Erythroblast (primary cell): ENCODE data around the gene TIMM13.

Source experiments
- DNase-seq, 2 experiments: peaks; one replicate each; lab custom pipeline; 2025; lab: John Stamatoyannopoulos, UW
- GATA1 ChIP-seq: IDR thresholded peaks from 2 replicates; pipeline ENCODE4 v1.6.1; 2011; ENCODE audit warnings: low read depth, mild to moderate bottlenecking, control low read depth, low read length, moderate library complexity
- POLR2A ChIP-seq: IDR thresholded peaks from 2 replicates; pipeline ENCODE4 v1.6.1; 2011; ENCODE audit warnings: mild to moderate bottlenecking, low read length

TIMM13 gene

DNA sequence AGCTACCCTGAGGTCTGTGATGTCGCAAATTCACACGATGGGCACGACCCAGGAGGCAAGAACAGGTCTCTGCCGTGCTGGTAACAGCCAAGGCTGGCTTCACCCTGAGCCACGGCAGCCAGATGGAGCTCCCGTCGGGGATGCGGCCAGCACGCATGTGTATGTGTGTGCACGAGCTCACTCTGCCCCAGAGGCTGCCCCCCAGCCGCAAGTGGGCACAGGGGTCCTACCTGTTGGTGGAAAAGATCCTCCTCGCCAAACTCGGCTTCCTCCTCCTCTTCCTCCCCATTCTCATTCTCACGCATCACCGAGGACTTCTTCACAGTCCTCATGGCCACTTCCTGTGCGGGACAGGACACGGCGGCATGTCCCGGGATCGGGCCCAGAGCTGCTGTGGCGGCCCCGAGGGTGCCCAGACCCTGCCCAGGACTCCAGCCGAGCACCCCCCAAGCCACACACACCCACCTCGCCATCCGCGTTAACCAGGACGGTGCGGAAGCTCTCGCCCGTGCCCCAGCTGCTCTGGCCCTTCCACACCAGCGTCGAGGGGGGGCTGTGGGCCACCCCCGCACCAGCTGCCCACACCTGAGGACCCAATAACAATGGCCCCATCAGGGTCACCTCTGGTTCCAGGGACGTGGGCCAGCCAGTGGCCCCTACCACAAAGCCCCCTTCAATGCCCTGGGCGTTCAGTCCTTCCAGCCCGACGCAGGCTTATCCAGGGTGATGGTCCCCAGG is 4.1 kb upstream of the TIMM13 start:
- TF ChIP-seq GATA1 (no peak), POLR2A (no peak)
- DNase-seq: no peak

DNA sequence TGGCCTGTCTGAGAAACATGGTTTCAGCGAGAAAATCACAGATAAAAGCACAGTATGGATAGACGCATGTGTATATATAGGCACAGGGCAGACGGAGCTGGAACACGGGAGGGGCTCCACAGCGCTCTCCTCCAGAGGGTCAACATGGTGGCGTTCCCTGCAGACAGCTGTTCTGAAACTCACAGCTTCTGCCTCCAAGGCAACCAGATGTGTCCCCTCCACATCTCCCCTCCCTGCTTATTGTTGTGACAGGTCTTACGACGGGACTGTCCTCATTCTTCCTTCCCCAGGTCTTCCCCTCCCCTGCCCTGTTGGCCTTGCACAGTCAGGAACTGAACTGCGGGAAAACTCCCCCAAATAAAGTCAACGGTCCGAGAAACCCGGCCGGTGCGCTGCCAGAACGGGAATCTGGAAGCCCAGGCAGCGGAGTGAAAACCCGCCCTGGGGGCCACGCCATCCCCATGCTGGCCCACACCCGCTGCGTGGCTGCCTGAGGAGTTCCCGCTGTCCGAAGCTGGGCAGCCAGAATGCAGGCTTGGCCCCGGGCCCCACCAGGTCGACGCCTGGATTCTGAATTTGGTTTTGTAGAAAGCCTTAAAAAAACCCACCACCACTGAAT is 2.6 kb upstream of the TIMM13 start:
- TF ChIP-seq POLR2A (no peak), GATA1 (no peak)
- DNase-seq: no peak

DNA sequence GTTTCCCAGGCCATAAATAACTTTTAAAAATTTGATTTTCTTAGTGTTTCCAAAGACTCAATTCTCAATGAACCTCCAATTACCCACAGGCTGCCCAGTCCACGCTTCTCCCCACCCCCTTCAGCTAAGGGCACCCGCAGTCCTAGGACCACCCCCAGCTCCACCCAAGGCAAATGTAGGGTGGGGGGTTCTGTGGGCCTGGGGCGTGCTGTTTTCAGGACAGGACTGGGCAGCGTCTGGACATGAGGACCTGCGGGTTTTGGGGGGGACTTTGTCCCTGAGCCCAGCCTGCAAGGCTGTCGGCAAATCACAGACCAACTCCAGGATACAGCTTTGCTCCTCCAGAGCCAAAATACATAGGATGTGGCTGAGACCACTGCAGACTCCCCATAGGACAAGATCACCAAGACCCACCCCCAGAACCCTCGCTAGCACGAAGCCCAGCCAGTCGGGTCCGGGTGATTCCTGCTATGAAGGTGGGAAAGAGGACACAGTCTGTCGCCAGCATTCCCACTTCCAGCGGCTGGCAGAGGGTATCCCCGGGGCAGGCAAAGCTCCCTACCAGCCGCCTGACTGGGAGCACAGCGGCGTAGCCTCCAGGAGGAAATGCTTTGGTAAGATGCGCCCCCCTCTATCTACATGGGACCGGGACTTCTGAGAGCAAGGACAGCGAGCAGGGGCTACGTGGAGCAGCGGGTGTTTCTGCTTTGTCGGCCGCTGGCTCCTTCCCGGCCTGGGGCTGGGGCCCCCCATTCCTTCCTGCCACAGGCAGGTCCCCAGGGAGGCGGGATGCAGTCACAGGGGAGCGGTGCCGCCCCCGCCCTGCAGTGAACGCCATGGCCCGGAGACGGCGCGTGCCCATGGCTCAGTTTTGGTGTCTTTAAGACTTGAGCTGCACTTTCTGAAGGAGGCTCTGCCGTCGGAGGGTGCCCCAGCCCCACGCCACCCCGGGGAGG is 1.6 kb upstream of the TIMM13 start:
- no peak for TF ChIP-seq POLR2A
- no peak for TF ChIP-seq GATA1
- no peak for DNase-seq

GRCh38 chr19:2428321-2428690 is 920 bp upstream of the TIMM13 start:
- peak; percentile 62 to 69 for DNase-seq
- no peak for TF ChIP-seq GATA1
- TF ChIP-seq POLR2A: no peak

DNA sequence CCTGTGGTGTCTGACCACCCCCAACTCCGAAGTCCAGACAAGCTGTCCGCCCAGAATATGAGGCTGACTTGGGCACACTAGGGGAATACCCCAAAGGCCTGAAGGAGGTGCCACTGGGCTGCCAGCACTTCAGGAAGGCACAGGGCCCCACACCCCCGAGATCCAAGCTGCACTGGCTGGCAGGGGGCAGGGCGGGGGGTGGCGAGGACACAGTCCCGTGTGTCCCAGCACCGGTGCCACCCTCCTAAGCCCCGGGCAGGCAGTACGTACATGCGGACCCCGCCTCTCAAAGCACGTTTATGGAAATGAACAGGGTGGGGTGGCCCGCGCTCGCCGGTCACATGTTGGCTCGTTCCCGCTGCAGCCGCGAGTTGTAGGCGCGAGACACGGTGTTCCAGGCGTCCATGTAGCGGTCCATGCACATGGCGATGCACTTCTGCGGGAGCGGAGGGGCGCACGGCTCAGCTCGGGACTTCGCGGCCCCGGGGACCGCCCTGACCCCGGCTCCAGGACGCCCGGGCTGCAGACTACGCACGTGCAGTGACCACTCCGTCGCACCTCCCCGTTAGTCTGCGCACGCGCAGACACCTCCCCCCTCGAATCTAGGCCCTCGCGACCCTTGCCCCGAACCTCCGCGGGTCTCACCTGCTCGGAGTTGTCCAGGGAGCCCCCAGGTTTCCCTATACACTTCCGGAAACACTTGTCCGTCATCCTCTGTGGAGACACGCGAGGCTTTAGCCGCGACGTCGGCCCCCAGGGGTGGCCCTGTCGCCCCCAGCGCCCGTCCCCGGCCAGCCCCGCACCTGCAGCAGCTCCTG is 566 bp downstream of the TIMM13 start:
- peak; percentile 74 to 80 for DNase-seq
- TF ChIP-seq POLR2A (no peak), GATA1 (no peak)

DNA sequence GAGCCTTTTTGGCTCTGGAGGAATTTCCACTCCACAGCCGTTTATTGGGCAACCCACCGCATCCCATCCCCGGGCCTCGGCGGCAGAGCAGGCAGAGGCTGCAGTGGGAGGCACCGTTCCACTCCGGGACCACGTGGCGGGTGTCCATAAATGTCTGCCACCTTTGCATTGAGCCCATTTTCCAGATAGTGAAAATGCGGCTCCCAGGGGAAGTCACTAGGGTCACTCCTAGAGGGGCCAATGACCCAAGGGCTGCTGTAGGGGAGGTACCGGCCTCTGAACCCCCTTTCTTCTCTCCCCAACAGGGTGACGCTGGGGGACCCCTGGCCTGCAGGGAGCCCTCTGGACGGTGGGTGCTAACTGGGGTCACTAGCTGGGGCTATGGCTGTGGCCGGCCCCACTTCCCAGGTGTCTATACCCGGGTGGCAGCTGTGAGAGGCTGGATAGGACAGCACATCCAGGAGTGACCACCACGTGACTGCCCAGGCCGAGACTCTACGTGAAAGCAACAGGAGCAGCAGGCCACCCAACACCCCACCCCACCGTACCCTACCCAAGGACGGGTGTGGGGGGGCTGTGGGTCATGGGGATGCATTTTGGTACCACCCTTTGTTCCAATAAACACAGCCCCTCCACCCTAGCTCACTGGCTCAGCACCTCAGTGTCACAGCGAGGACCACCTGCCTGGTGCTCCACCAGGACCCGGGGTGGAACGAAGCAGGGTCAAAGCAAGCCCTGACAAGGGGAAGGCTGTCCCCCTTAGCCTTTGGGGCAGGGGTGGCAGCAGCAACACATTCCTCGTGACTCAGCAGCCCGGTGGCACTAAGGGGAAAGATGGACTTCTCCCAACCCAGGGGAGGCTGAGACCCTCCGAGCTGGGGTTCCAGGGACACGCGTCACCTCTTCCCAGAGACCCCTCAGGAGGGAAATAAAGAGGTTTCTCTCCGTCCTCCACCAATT is 1.5 kb downstream of the TIMM13 start:
- DNase-seq: no peak
- TF ChIP-seq GATA1 (no peak), POLR2A (no peak)

DNA sequence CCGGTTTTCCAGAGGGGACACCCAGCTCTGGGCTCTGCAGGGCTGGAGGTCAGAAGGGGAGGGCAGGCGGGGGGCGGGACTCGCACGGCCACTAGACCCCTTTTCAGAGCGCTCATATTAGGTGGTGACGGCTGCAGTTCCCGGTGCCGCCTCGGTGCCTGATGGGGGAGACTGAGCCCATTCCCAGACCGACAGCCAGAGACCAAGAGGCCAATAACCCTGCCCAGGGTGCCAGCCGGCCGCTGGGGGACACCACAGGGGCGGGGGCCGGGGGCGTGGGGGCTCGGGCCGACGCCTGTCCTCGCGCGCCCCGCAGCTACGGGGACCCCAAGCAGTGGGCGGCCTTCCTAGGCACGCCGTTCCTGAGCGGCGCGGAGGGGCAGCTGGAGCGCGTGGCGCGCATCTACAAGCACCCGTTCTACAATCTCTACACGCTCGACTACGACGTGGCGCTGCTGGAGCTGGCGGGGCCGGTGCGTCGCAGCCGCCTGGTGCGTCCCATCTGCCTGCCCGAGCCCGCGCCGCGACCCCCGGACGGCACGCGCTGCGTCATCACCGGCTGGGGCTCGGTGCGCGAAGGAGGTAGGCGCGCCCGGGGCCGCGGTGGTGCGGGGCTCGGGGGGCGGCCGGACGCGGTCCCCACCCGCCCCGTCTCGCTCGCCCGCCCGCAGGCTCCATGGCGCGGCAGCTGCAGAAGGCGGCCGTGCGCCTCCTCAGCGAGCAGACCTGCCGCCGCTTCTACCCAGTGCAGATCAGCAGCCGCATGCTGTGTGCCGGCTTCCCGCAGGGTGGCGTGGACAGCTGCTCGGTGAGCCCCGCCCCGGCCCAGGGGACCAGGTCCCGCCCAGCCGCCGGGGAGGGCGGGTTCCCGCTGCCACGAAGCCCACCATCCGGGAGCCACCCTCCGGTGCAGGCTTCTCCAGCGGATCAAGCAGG is 2.4 kb downstream of the TIMM13 start:
- no peak for DNase-seq
- TF ChIP-seq GATA1 (no peak), POLR2A (no peak)

DNA sequence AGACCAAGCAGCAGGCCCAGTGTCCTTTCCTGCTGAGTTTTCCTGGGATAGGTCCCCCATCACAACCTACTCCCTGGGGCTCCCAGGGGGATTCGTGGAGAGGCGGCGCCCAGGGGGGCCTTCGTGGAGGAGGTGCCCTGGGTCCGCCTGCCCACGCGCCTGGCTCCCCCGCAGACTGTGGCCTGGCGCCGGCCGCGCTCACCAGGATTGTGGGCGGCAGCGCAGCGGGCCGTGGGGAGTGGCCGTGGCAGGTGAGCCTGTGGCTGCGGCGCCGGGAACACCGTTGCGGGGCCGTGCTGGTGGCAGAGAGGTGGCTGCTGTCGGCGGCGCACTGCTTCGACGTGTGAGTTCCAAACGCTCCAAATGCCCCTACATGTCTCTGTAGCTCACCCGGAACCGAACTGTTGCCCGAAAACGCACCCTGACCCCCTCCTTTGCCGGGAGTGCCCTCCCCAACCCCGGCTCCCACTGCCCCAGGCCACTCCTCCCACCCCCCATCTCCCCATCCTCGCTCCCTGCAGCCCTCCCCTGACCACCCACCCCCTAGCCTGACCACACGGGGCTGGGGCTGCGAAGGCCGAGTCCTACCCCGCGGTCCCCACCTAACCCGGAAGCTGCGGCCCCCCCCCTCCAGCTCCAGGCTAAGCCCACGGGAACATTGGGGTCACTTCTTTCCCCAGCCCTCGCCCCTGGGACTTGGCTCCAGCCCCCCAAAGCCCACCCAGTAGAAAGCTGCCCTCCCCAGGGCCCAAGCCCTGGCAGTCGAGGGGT is 3.3 kb downstream of the TIMM13 start:
- TF ChIP-seq POLR2A: no peak
- TF ChIP-seq GATA1: no peak
- DNase-seq: no peak

- TF ChIP-seq POLR2A (no peak), GATA1 (no peak)
These were observed 4.1 kb downstream of the TIMM13 start for GRCh38 chr19:2423071-2423914.

GRCh38 chr19:2421581-2422306 is 5.6 kb downstream of the TIMM13 start:
- TF ChIP-seq POLR2A (no peak), GATA1 (no peak)
- peak; percentile 65 to 77 for DNase-seq

More at GRCh38 chr19:2423071-2423914, 4.1 kb downstream of the TIMM13 start:
- DNase-seq: no peak
